H1 (cell line): Measurements from ENCODE around the gene PPP1R7. TPM values are rescaled to one million over a fixed set of nuclear protein-coding genes. Genes with fewer than 3 reads are reported as not detected.

Experiments used
- CTCF ChIA-PET: fragments of 300-600 bp; sonication (Branson Sonifier 250); formaldehyde crosslinking; loops from one replicate; lab custom pipeline; 2021; ENCODE audit not compliant: partially characterized antibody; lab: Charles Lee
- POLR2A ChIA-PET: fragments of 300-600 bp; sonication (Branson Sonifier 250); formaldehyde crosslinking; loops from one replicate; lab custom pipeline; 2021; ENCODE audit warnings: inconsistent platforms; ENCODE audit not compliant: partially characterized antibody; lab: Charles Lee
- DNase-seq, 2 experiments: peaks; one replicate each; pipeline versions ENCODE4 v3.0.0 to v3.0.0-alpha.2; 2010 to 2022; ENCODE audit warnings: low spot score in 2 of 2, low read depth in 1 of 2, mixed read lengths in 1 of 2
- FAIRE-seq: peaks from 2 replicates; lab custom pipeline; 2011; peaks lifted over from hg19 to GRCh38; lab: Jason Lieb, UNC
- H2AFZ ChIP-seq: 2 replicates; pipeline ENCODE4 v1.8.1; 2012; ENCODE audit warnings: low read length, inconsistent platforms
- H2AK5ac ChIP-seq: 2 replicates; pipeline ENCODE4 v1.6.1; 2013; ENCODE audit warnings: low read depth, low read length
- H2BK120ac ChIP-seq: replicated peaks from 2 replicates; pipeline ENCODE3; 2013; ENCODE audit warnings: low read depth, low read length, inconsistent platforms
- H2BK12ac ChIP-seq: 2 replicates; pipeline ENCODE4 v1.6.1; 2013; ENCODE audit warnings: low read depth, low read length
- H2BK15ac ChIP-seq: 2 replicates; pipeline ENCODE4 v1.6.1; 2013; ENCODE audit warnings: low read length
- H2BK20ac ChIP-seq: 2 replicates; pipeline ENCODE4 v1.6.1; 2013; ENCODE audit warnings: low read length
- H2BK5ac ChIP-seq: 2 replicates; pipeline ENCODE4 v1.6.1; 2013; ENCODE audit warnings: low read depth, low read length
- H3K14ac ChIP-seq: 2 replicates; pipeline ENCODE4 v1.6.1; 2013; ENCODE audit warnings: inconsistent platforms; ENCODE audit not compliant: insufficient read length
- H3K18ac ChIP-seq: 2 replicates; pipeline ENCODE4 v1.6.1; 2013; ENCODE audit warnings: low read length; ENCODE audit errors: extremely low read depth
- H3K23ac ChIP-seq: 2 replicates; pipeline ENCODE4 v1.6.1; 2013; ENCODE audit warnings: inconsistent platforms; ENCODE audit not compliant: insufficient read length
- H3K23me2 ChIP-seq: 2 replicates; pipeline ENCODE4 v1.6.1; 2013; ENCODE audit warnings: low read depth, low read length
- H3K27ac ChIP-seq: 2 replicates; pipeline ENCODE4 v1.6.1; 2011; ENCODE audit warnings: low read depth, low read length, inconsistent platforms
- H3K27me3 ChIP-seq, 4 experiments: replicated peaks in 1 of 4; 1 replicate in 1 of 4; 2 replicates in 3 of 4; pipeline versions ENCODE4 v1.6.1 to v1.8.1; 2011 to 2013; ENCODE audit warnings: low read length in 3 of 4, mild to moderate bottlenecking in 3 of 4, inconsistent platforms in 2 of 4, mixed read lengths in 2 of 4, moderate library complexity in 1 of 4; ENCODE audit not compliant: control insufficient read depth in 3 of 4, insufficient read depth in 3 of 4; ENCODE audit errors: extremely low read depth in 1 of 4
- H3K36me3 ChIP-seq, 4 experiments: 2 replicates each; pipeline versions ENCODE4 v1.6.1 to v1.8.1; 2011 to 2013; ENCODE audit warnings: mild to moderate bottlenecking in 4 of 4, low read length in 3 of 4, moderate library complexity in 2 of 4, control low read depth in 1 of 4, inconsistent platforms in 1 of 4; ENCODE audit not compliant: insufficient read depth in 4 of 4, control insufficient read depth in 2 of 4
- H3K4ac ChIP-seq: replicated peaks from 2 replicates; pipeline ENCODE3; 2013; ENCODE audit warnings: low read length, low read depth, mixed read lengths, inconsistent platforms; ENCODE audit not compliant: insufficient read length
- H3K4me1 ChIP-seq, 4 experiments: replicated peaks in 1 of 4; 1 replicate in 1 of 4; 2 replicates in 3 of 4; pipeline versions ENCODE4 v1.6.1 to v1.8.1; 2011 to 2013; ENCODE audit warnings: low read length in 3 of 4, inconsistent platforms in 2 of 4, mixed read lengths in 1 of 4; ENCODE audit not compliant: insufficient read depth in 4 of 4, control insufficient read depth in 3 of 4
- H3K4me2 ChIP-seq, 2 experiments: 2 replicates each; pipeline versions ENCODE4 v1.6.1 to v1.8.1; 2011 to 2013; ENCODE audit warnings: low read depth in 2 of 2, low read length in 2 of 2, control low read depth in 1 of 2, inconsistent platforms in 1 of 2, mild to moderate bottlenecking in 1 of 2; ENCODE audit not compliant: insufficient read depth in 1 of 2
- H3K4me3 ChIP-seq, 4 experiments: fragments of 200-600, 300-600 bp in 1 of 4; sonication (generic), shearing (Covaris generic), sonication (Bioruptor Twin) in 1 of 4; 2 replicates each; pipeline versions ENCODE4 v1.5.1 to v1.8.1; 2011 to 2016; ENCODE audit warnings: low read length in 4 of 4, low read depth in 3 of 4, control low read depth in 2 of 4, inconsistent platforms in 2 of 4, mild to moderate bottlenecking in 2 of 4, mixed read lengths in 1 of 4, moderate library complexity in 1 of 4; ENCODE audit not compliant: insufficient read depth in 2 of 4; ENCODE audit errors: extremely low read depth in 1 of 4
- H3K56ac ChIP-seq: replicated peaks from 2 replicates; pipeline ENCODE3; 2013; ENCODE audit warnings: low read depth, mild to moderate bottlenecking, mixed read lengths, low read length, inconsistent platforms; ENCODE audit not compliant: insufficient read length
- H3K79me1 ChIP-seq: 2 replicates; pipeline ENCODE4 v1.6.1; 2013; ENCODE audit warnings: low read depth, low read length, control low read depth
- H3K79me2 ChIP-seq, 2 experiments: 2 replicates each; pipeline versions ENCODE4 v1.6.1 to v1.8.1; 2012 to 2013; ENCODE audit warnings: low read length in 2 of 2, mild to moderate bottlenecking in 2 of 2, inconsistent platforms in 1 of 2; ENCODE audit not compliant: insufficient read depth in 2 of 2, control insufficient read depth in 1 of 2
- H3K9ac ChIP-seq, 4 experiments: replicated peaks in 1 of 4; 1 replicate in 1 of 4; 2 replicates in 3 of 4; pipeline versions ENCODE4 v1.6.1 to v1.8.1; 2011 to 2013; ENCODE audit warnings: low read depth in 3 of 4, low read length in 3 of 4, control low read depth in 2 of 4, mild to moderate bottlenecking in 2 of 4, moderate library complexity in 2 of 4, inconsistent platforms in 1 of 4; ENCODE audit errors: extremely low read depth in 1 of 4
- H3K9me3 ChIP-seq, 2 experiments: 2 replicates each; pipeline versions ENCODE4 v1.6.1 to v1.8.1; 2012 to 2013; ENCODE audit warnings: mild to moderate bottlenecking in 2 of 2, moderate library complexity in 2 of 2, control low read depth in 1 of 2, inconsistent platforms in 1 of 2, low read depth in 1 of 2, low read length in 1 of 2, mixed read lengths in 1 of 2; ENCODE audit not compliant: insufficient read depth in 2 of 2
- H4K20me1 ChIP-seq, 2 experiments: replicated peaks in 1 of 2; 2 replicates each; pipeline versions ENCODE3 to v1.8.1; 2011 to 2013; ENCODE audit warnings: inconsistent platforms in 2 of 2, low read length in 2 of 2, mild to moderate bottlenecking in 1 of 2; ENCODE audit not compliant: insufficient read depth in 2 of 2, control insufficient read depth in 1 of 2
- H4K5ac ChIP-seq: 2 replicates; pipeline ENCODE4 v1.6.1; 2013; ENCODE audit warnings: low read length, low read depth, mixed read lengths, inconsistent platforms; ENCODE audit not compliant: insufficient read length
- H4K8ac ChIP-seq: 2 replicates; pipeline ENCODE4 v1.8.0; 2013; ENCODE audit warnings: mild to moderate bottlenecking, moderate library complexity, low read length, inconsistent platforms; ENCODE audit not compliant: insufficient read depth; ENCODE audit errors: extremely low read depth
- H4K91ac ChIP-seq: replicated peaks from 2 replicates; pipeline ENCODE3; 2013; ENCODE audit warnings: low read length, mixed read lengths, inconsistent platforms; ENCODE audit not compliant: insufficient read length
- CTBP2 ChIP-seq: IDR thresholded peaks from 2 replicates; pipeline ENCODE4 v1.7.0; 2011; ENCODE audit warnings: borderline replicate concordance, mild to moderate bottlenecking, moderate library complexity, mixed read lengths, low read length; ENCODE audit not compliant: insufficient read depth, insufficient read length
- HDAC2 ChIP-seq, 2 experiments: fragments of 300-600 bp in 1 of 2; sonication (generic) in 1 of 2; IDR thresholded peaks; 2 replicates each; pipeline ENCODE4 v1.6.1; 2011 to 2012; ENCODE audit warnings: low read depth in 2 of 2, low read length in 2 of 2, mild to moderate bottlenecking in 2 of 2, moderate library complexity in 2 of 2, borderline replicate concordance in 1 of 2, inconsistent platforms in 1 of 2
- SAP30 ChIP-seq: fragments of 300-600 bp; sonication (generic); IDR thresholded peaks from 2 replicates; pipeline ENCODE4 v1.7.1; 2012; ENCODE audit warnings: low read length, moderate library complexity, mild to moderate bottlenecking, inconsistent platforms; ENCODE audit not compliant: insufficient read depth, insufficient replicate concordance
- WGBS, 2 experiments: shearing (Covaris generic) in 1 of 2; methylation state at CpG; one replicate each; pipeline versions ENCODE4 v1.1.6 to v1.1.7; 2013 to 2015; ENCODE audit warnings: low lambda C conversion rate in 2 of 2, mixed read lengths in 2 of 2, inconsistent platforms in 1 of 2, low coverage in 1 of 2, missing lambda C conversion rate in 1 of 2; ENCODE audit not compliant: insufficient replicate concordance in 2 of 2, insufficient coverage in 1 of 2, insufficient read length in 1 of 2; ENCODE audit errors: extremely low coverage in 1 of 2, missing lambda C conversion rate in 1 of 2; 5-methylcytosine and 5-hydroxymethylcytosine counted together
- polyA plus RNA-seq, 7 experiments: library from polyadenylated mRNA; depleted of rRNA in 3 of 7; stranded (reverse) in 5 of 7; unstranded in 2 of 7; fragments of >200 nt in 5 of 7; fragments of 200-250 nt in 2 of 7; gene quantifications; 1 replicate in 5 of 7; 2 replicates in 1 of 7; 4 replicates in 1 of 7; pipeline versions ENCODE4 v1.2.1 to v1.2.3, GENCODE V29; 2011 to 2013; ENCODE audit warnings: missing spikeins in 2 of 7, mixed read lengths in 2 of 7
- total RNA-seq: library from RNA; stranded (reverse); fragmentation: NEBNext Ultra II Directional; extraction: Animal tissue kit (Norgen Biotek cat#: 25700); gene quantifications from 2 replicates; pipeline ENCODE4 v1.2.1, GENCODE V29; 2021

PPP1R7 gene
- total and polyA plus RNA-seq, 2 of the 8 experiments (the other 6 are each of a cell fraction or from before 2014, with no cell fraction given) = 22.2 to 64.0 TPM

- H3K18ac ChIP-seq = no peak overlapping the region
- no peak overlapping the region for H3K4ac ChIP-seq
- H3K23me2 ChIP-seq = no peaks in the 10 kb centered on the region
- no peaks in the 10 kb centered on the region for H3K27me3 ChIP-seq
- no peak overlapping the region for H4K5ac ChIP-seq
- H2BK5ac ChIP-seq = no peak overlapping the region
- WGBS, 2 experiments = 91% methylated on average over 13 of the region's 13 CpGs; no CpG with 5 or more reads in 1 of the 2 experiments
- H2BK120ac ChIP-seq = no peak overlapping the region
- no peak overlapping the region for H2BK12ac ChIP-seq
- H4K20me1 ChIP-seq = peaks cover 17 to 36% of the 10 kb centered on the region in 2 experiments
- H3K9me3 ChIP-seq = no peaks in the 10 kb centered on the region
- peaks cover 3% of the 10 kb centered on the region; the same call in 1 of the 2 replicates for H3K79me1 ChIP-seq
- no peak overlapping the region for H3K23ac ChIP-seq
- no peak overlapping the region for H3K27ac ChIP-seq
- no peaks in the 10 kb centered on the region for H3K79me2 ChIP-seq
- DNase-seq (no peak), FAIRE-seq (no peak)
- H3K9ac ChIP-seq = no peak overlapping the region
- no peak overlapping the region for H3K4me3 ChIP-seq
- no peak overlapping the region for H2AFZ ChIP-seq
- H4K8ac ChIP-seq = no peak overlapping the region; the same call in 1 of the 2 replicates
- no peaks in the 10 kb centered on the region for H3K4me1 ChIP-seq
- CTCF ChIA-PET = interaction anchor here (0.9 to 1.5 kb wide), 2 partner anchors 14 to 35 kb away, joined by 3 read pairs; no protein-coding TSS in a partner anchor
- POLR2A ChIA-PET = interaction anchor here (1.0 to 1.3 kb wide), 3 partner anchors 8 to 14 kb away, joined by 3 read pairs; no protein-coding TSS in a partner anchor
- H2BK15ac ChIP-seq = no peak overlapping the region
- H3K4me2 ChIP-seq = no peak overlapping the region
- H3K56ac ChIP-seq = no peak overlapping the region
- H2BK20ac ChIP-seq = no peak overlapping the region
- H3K36me3 ChIP-seq = peaks cover 32 to 81% (median 73%) of the 10 kb centered on the region in 4 experiments
- H2AK5ac ChIP-seq = no peak overlapping the region
- no peak overlapping the region for H3K14ac ChIP-seq
- no peak overlapping the region for H4K91ac ChIP-seq
- TF ChIP-seq CTBP2 (no peak), HDAC2 (IDR thresholded peaks at IDR 0.05; ENCODE audit: borderline replicate concordance in 1 of 2, low read depth in 2 of 2, low read length in 2 of 2) (no peak), SAP30 (no peak)
Observed at GRCh38 chr2:241232736-241233575, 82.7 kb downstream of the PPP1R7 start.
